ENCODE results near the gene GLYATL1B.
"Not testable (repeated sequence)": the region's sequence is repeated elsewhere in the genome, so short reads cannot be mapped to it uniquely, and the experiment has no call there.

GLYATL1B gene

DNA sequence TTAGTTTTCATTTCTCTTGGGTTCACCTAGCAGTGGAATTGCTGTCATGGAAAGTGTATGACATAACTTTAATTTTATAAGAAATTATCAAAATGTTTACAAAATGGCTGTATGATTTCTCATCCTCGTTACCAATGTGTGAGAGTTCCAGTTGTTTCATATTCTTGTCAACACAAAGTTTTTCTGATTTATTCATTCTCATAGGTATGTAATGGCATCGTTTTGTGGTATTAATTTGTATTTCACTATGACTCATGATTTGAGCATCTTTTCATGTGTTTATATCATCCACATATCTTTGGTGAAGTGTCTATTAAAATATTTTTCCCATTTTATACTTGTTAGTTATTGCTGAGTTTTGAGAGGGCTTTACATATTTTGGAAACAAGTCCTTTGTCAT lies 26.4 kb downstream of the GLYATL1B start:
- POLR2A ChIA-PET (ENCODE audit: low non-redundant PET): no interaction called here
- H3K27ac ChIP-seq: no peak overlapping the region
- DNase-seq (ENCODE audit: low spot score): no peak
- TF ChIP-seq, protein P1, sequence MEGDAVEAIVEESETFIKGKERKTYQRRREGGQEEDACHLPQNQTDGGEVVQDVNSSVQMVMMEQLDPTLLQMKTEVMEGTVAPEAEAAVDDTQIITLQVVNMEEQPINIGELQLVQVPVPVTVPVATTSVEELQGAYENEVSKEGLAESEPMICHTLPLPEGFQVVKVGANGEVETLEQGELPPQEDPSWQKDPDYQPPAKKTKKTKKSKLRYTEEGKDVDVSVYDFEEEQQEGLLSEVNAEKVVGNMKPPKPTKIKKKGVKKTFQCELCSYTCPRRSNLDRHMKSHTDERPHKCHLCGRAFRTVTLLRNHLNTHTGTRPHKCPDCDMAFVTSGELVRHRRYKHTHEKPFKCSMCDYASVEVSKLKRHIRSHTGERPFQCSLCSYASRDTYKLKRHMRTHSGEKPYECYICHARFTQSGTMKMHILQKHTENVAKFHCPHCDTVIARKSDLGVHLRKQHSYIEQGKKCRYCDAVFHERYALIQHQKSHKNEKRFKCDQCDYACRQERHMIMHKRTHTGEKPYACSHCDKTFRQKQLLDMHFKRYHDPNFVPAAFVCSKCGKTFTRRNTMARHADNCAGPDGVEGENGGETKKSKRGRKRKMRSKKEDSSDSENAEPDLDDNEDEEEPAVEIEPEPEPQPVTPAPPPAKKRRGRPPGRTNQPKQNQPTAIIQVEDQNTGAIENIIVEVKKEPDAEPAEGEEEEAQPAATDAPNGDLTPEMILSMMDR (conservative IDR thresholded peaks at IDR 0.05; ENCODE audit: low read depth): no peak
- CTCF ChIA-PET: no interaction called here

- no peak for DNase-seq (ENCODE audit: low spot score)
- POLR2A ChIA-PET (ENCODE audit: low non-redundant PET): no interaction called here
- H3K27ac ChIP-seq: no peak overlapping the region
- CTCF ChIA-PET: no interaction called here
- TF ChIP-seq, protein P1 (conservative IDR thresholded peaks at IDR 0.05; ENCODE audit: low read depth): no peak
Observed at GRCh38 chr11:59114344-59114743, 28.2 kb downstream of the GLYATL1B start.

DNA sequence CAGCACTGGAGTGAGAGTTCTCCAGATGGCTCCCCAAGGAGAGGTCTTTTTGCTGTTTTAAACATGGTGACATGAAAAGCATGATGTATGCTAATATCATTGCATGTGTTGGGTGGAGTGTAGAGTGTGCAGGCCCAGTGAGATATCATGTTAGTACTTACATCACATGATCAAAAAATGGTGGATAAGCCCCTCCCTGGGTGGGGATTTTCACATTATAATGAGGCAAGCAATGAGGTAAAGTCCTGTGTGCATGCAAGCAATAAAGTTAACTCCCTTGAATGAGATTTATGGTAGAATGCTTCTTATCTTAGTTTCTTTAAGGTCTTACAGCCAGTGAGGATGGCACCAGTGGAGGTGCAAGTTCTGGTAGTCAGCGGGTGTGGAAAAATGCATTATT lies 29.4 kb downstream of the GLYATL1B start:
- TF ChIP-seq, protein P1 (conservative IDR thresholded peaks at IDR 0.05; ENCODE audit: low read depth): no peak
- H3K27ac ChIP-seq: no peak overlapping the region
- CTCF ChIA-PET: no interaction called here
- POLR2A ChIA-PET (ENCODE audit: low non-redundant PET): no interaction called here
- no peak for DNase-seq (ENCODE audit: low spot score)

DNA sequence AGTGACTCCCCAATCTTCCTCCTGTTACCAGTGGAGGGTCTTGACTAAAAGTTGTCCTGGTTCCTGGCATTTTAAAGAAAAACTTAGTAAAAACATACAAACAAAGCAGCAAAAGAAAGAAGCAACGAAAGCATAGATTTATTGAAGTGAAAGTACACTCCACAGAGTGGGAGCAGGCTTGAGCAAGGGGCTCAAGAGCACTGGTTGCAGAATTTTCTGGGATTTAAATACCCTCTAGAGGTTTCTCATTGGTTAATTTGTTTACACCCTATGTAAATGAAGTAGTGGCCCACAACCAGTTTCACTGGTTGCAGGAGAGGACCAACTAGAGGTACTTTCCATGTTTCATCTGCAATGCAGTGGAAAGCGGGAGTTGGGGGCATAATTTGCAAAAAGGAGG lies 31.7 kb downstream of the GLYATL1B start:
- H3K27ac ChIP-seq: no peak overlapping the region
- POLR2A ChIA-PET (ENCODE audit: low non-redundant PET): no interaction called here
- CTCF ChIA-PET: no interaction called here
- DNase-seq (ENCODE audit: low spot score): no peak
- TF ChIP-seq, protein P1 (conservative IDR thresholded peaks at IDR 0.05; ENCODE audit: low read depth): no peak

DNA sequence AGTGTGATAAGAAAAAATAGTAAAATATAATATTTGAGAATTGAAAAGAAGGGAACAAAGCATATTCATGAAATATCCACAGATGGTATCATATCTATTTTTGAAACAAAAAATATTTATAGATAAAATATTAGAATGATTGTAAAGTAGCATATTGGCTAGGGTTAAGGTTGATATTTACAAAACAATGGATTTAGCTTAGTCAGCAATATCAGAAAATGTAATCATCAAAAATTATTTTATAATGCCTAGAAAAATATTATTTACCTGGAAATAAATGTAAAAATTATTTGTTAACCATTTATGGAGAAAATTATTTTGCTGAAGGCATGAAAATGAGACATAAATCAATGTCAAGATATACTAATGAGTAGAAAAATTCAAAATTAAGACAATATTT lies 33.7 kb downstream of the GLYATL1B start:
- no peak for DNase-seq (ENCODE audit: low spot score)
- ChIA-PET CTCF (interaction anchor here (0.6 kb wide), 1 partner anchor 552 kb away, joined by 3 read pairs; no protein-coding TSS in a partner anchor), POLR2A (ENCODE audit: low non-redundant PET) (no interaction called here)
- no peak overlapping the region for H3K27ac ChIP-seq
- TF ChIP-seq, protein P1 (conservative IDR thresholded peaks at IDR 0.05; ENCODE audit: low read depth): no peak

DNA sequence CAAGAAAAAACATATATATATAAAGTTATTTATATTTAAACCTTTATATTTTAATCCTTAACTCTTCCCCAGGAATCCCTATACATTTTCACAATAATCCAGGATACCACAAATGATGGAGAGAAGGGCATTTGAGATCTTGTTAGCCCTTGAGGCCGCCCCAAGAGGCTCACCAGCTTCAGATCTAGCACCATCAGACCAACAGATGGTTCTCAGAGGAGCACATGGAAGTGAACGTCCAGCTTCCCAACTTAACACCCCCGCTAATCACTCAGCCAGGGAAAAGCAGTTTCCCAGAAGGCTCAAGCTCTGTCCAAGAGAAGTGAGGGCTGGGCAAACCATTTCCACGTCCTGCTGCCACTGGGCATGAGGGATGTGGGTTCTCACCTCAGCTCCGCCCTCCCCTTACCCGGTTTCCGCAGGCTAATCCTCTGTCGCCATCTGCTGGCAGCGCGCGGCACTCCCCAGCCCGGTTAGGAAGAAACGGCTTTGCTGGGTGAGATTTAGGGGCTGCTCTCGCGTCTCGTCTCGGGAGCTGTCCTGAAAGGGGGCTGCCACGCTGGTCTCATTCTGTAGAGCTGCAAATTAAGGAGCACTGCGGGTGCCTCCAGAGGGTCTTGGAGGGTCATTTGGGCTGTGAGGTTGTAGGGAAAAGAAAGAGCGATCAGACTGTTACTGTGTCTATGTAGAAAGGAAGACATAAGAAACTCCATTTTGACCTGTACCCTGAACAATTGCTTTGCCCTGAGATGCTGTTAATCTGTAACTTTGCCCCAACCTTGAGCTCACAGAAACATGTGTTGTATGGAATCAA lies 49.7 kb downstream of the GLYATL1B start:
- peak; percentile 77 for DNase-seq (ENCODE audit: low spot score)
- TF ChIP-seq, protein P1 (conservative IDR thresholded peaks at IDR 0.05; ENCODE audit: low read depth): peak; percentile 98
- ChIA-PET POLR2A (ENCODE audit: low non-redundant PET) (interaction anchor here (0.5 kb wide), 1 partner anchor 9 kb away, joined by 3 read pairs; no protein-coding TSS in a partner anchor), CTCF (interaction anchor here (0.5 to 1.4 kb wide), 24 partner anchors 8 to 1676 kb away, joined by 3 to 12 read pairs (median 4); partner anchors contain the start of genes FAM111B and GLYATL1B)
- no peak overlapping the region for H3K27ac ChIP-seq

- POLR2A ChIA-PET (ENCODE audit: low non-redundant PET); H3K27ac ChIP-seq; DNase-seq (ENCODE audit: low spot score): not testable (repeated sequence)
- CTCF ChIA-PET: interaction anchor here (0.6 to 1.4 kb wide), 10 partner anchors 9 to 519 kb away, joined by 3 to 12 read pairs (median 4); partner anchors contain the start of gene GLYATL1B
Observed at GRCh38 chr11:59136551-59136950, 50.4 kb downstream of the GLYATL1B start.
